CD4-positive, alpha-beta T cell treated with Interleukin-15 for 1 hour (primary cell): ENCODE data around the gene OOSP1.
"Not testable (repeated sequence)": the region's sequence is repeated elsewhere in the genome, so short reads cannot be mapped to it uniquely, and the experiment has no call there.

ENCODE experiments used
- DNase-seq: peaks from one replicate; pipeline ENCODE4 v3.0.0-alpha.2; 2020

OOSP1 gene

DNA sequence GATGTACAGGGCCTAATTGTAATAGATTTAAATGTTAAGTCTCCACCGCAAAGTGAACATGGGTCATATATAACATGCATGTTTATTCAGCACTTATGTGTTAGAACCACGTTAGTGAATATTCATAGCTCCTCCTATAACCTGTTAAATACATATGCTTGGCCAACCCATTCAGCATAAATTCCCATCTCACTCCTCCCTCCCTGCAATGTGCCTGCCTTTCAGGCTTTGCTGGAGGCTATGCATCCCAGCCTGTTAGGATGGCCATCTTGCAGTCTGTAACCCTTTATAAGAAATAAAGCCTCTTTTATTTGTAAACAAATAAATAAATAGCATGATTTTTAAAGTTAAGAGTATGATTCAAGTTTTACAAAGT is 23.9 kb downstream of the OOSP1 start:
- DNase-seq, result no peak

DNA sequence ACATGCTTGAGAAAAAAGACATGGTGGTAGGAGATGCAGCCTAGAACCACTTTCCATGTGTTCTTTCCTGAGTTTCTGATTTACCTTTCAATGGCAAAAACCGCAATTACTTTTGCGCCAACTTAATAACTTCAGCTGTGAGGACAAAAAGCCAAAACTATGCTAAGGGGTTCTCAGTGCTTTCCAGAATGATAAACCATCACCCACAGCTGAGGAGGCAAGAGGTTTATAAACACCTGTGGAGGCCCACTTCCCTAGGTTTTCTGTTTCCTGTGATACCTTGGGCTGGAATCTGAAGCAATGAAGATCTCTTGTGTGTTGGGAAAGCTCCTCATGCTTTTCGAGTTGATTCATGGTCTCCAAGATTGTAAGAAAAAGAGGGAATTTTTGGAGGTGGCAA is 25.5 kb downstream of the OOSP1 start, which contains the start of gene OOSP4A:
TSS of gene OOSP4A (plus strand) at position 301 of the 400 bp plus-strand sequence. CDS start at position 301, 0 bp downstream.
- DNase-seq, result no peak

DNA sequence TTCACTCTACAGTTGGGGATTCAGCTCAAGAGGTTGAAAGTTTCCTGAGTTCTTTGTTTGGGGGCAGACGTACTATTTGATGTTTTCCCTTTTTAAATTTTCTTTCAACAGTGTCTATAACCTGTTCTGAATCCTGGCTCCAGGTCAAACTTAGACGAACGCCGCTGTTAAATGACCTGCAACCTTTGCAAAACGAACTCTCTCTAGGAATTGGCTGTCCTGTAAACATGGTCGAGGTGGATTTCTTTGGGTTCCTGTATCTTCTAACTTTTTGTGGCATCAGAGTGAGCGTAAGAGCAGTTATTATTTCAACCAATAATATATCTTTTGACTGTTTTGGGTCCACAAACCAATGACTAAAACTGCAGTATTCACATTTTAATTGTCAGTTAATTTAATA is 27.2 kb downstream of the OOSP1 start:
- no peak for DNase-seq

DNA sequence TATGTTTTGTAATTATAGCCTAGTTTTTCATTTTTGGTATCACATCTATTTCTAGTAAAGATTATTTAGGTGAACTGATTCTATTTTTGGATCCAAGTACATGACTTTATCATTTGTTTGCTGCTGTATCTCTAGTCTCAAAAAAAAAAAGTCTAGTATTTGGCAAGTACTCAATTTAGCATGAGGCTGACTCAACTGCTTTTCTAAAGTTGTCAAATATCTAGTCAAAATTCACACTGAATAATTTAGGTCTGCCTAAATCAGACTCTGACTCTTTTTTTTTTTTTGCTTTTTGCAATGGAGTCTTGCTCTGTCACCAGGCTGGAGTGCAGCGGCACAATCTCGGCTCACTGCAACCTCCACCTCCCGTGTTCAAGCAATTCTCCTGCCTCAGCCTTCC is 28.0 kb downstream of the OOSP1 start:
- DNase-seq, result no peak

DNA sequence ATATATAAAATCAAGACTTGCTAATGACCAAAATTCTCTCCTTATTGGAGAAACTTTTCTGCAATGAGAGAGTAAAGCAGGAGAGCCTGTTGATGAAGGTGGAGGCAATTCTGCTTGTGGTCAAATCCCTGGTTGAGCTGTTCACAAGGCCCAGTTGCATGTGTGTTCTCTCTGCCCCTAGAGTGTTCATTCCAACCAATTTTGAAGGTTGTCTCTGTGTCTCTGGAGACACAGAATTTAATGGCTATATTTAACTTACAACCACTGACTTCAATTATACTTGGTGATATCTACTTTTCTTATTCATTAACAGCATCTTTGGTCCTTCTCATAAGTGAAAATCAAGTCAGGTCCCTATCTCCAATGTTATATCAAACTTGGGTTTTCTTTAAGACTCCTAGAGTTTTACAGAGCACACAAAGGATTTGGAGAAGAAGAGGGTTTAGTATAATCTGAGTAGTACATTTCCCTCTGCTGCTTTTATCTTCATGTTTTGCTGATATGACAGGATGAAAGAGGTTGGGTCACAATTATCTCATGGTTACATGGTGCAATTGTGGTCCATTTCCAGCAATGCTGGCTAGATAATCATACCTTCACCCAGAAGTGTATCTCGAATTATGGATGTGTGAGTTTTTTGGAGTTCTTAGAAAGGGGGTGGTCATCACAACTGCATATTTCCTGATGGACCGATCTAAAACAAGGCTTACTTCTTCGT is 29.6 kb downstream of the OOSP1 start:
- no peak for DNase-seq

DNA sequence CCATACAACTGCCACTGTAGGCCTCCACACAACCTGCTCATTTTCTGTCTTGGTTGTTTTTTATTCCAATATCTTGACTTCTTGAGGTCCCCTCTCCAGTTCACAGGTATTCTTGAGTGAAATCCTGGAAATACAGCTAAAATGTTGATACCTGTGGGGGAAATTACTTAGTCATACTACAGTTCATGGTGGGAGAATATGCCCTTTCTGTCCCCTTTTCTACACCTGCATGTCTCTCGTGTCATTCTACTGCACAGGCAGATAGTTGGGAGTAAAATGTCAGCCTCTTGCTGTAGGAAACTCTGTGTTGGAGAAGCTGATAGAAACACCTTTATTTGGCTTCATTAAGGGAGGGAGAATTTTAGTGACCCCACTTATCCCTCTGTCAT is 30.2 kb downstream of the OOSP1 start:
- no peak for DNase-seq

DNA sequence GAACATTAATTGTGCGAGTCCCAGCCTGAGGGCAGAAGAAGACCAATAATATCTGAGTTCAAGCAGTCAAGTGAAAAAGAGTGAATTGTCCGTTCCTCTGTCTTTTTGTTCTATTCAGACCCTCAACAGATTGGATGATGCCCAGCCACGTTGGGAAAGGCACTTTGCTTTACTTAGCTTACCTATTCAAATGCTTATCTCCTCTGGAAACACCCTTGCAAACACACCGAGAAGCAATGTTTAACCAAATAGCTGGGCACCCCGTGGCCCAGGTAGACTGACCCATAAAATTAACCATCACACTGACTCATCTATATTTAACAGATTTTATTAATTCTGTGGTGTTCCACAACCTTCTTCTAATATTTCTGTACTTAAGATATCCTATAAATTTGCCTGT is 34.9 kb downstream of the OOSP1 start:
- DNase-seq, result no peak

DNA sequence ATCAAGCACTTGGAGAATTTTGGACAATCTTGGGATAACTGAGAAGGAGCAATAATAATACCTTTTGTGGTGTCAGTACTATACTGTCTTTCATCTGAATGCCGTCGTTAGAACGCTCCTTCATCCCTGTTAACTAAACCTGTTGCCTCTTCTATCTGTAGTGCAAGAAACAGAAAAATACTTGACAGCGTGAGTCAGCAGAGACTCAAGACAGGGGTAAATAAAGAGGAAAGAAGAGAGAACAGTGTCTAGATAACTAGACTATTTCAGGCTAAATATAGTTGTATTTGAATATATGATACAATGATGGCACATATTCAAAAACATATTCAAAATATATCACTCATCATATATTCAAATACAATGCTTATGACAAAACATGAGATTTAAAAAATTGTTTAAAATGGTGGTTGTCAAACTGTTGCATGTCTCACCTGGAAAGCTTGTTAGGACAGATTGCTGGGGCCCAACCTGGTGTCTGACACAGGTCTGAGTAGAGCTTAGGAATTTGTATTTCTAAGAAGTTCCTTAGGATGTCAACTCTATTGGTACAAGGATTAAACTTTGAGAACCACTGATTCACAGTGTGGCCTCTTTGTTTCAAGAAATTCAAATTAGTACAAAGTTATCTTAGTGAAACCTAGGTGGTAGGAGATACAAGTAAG is 43.0 kb downstream of the OOSP1 start:
- no peak for DNase-seq

DNA sequence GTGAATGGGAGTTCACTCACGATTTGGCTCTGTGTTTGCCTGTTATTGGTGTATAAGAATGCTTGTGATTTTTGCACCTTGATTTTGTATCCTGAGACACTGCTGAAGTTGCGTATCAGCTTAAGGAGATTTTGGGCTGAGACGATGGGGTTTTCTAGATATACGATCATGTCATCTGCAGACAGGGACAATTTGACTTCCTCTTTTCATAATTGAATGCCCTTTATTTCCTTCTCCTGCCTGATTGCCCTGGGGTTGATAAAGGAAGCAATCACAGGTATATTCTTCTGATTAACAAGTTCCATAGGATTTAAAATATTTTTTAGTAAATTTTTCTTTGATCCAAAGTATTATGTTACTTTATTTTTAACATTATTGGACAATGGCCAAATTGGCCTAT is 43.8 kb downstream of the OOSP1 start:
- DNase-seq, result not testable (repeated sequence)

DNA sequence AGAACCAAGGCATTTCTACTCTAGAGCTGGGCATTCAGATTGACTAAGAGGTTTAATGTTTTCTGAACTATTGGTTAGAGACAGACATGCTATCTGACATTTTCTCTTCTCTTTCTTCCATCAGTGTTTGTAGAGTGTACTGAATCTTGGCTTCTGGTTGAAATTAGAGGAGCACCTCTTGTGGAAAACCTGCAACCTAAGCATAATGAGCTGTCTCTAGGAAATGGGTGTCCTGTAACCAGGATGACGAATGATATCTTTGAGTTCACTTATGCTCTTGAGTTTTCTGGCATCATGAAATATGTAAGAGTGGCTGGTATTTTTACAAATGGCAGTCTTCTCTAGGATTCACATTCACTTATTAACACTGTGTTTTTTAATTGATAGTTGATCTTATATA is 45.0 kb downstream of the OOSP1 start:
- no peak for DNase-seq

DNA sequence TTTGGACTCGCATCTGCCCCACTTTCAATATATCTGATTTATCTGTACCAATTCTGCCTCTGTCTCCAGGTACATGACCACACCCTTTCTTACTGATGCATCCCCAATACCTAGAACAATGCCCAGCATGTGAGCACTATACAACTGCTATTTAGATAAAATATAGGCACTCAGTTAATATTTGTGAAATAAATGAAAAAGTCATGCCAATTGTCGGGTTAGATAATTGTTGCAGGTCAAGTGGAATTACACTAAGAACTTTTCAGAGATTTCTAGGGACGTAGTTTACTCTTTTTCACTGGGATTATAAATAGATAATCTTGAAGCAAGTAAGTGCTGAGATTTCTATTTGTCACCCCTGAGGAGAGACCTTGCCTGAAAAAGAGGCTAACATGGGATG is 46.1 kb downstream of the OOSP1 start:
- no peak for DNase-seq

DNA sequence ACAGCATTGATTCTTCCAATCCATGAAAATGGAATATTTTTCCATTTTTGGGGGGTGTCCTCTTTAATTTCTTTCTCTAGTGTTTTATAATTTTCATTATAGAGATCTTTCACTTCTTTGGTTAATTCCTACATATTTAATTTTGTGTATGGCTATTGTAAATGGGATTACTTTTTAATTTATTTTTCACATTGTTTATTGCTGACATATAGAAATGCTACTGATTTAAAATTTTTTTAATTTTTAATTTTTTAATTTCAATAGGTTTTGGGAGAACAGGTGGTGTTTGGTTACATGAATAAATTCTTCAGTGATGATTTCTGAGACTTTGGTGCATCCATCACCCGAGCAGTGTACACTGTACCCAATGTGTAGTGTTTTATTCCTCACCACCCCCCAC is 52.2 kb downstream of the OOSP1 start:
- no peak for DNase-seq

DNA sequence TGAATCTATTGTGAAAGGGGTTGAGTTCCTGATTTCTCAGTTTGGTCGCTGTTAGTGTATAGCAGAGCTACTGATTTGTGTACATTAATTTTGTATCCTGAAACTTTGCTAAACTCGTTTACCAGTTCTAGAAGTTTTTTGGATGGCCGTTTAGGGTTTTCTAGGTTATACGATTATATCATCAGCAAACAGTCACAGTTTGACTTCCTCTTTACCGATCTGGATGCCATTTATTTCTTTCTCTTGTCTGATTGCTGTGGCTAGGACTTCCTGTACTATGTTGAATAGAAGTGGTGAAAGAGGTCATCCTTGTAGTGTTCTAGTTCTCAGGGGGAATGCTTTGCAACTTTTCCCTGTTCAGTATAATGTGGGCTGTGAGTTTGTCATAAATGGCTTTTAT is 54.2 kb downstream of the OOSP1 start:
- no peak for DNase-seq

DNA sequence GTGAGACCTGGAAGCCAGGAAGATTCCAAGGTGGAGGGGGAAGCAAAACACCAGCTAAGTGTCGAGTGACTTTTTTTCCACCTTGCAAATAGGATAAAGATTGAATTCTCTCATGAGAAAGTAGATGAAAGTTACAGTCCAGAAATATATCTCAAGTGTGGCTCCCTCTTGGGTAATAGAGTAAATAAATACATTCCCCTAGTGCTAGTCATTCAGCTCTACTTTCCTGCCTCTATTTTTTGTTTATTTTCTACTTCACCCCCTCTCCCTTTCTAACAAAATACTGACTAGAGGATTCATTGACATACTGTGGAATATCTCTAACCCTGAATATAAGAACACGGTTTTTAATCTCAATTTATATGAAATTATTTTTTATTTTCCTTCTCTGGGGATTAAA is 59.6 kb downstream of the OOSP1 start:
- no peak for DNase-seq

DNA sequence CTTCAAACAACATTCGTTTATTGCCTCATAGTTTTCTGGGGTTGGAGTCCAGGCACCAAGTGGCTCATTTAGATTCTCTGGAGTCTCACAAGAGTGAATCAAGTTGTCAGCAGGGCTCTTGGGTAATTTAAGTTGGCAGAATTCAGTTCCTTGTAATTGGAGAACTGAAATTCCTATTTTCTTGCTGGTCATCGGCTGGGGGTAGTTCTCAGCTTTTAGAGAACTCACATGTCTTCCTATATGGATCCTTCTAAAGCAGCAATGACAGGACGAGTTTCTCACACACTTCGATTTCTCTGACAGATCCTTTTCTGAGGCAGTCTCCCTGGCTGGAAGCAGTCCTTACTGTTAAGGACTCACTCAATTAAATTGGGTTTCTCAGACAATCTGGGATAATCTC is 61.5 kb downstream of the OOSP1 start:
- DNase-seq, result no peak

DNA sequence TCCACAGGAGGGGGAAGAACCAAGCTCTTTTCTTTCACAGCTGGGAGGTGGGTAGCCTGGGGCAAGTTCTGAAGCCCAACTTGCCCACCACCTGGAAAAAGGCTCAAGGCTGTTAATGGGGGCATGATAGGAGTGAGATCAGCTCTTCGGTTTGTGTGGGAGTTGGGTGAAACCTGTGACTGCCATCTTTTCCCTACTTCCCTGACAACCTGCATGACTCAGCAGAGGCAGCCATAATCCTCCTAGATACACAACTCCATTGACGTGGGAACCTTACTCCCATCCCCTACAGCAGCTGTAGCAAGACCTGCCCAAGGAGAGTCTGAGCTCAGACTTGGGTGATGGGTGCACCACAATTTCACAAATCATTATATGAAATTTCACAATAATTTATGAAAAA is 65.5 kb downstream of the OOSP1 start:
- DNase-seq, result no peak

DNA sequence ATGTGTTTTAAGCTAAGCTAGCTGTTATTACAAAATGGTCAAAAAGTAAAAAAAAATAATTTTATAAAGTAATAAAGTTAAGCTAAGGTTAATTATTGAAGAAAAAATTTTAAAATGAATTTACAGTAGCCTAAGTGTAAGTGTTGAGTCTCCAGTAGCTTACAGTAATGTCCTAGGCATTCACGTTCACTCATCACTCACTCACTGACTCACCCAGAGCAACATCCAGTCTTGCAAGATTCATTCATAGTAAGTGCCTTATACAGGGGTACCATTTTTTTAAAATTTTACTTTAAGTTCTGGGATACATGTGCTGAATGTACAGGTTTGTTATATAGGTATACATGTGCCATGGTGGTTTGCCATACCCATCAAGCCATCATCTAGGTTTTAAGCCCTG is 67.1 kb downstream of the OOSP1 start:
- no peak for DNase-seq
